SK-N-SH treated with all-trans-retinoic acid at 6 μM for 48 hours (cell line): Measurements from ENCODE around the gene HADHA.
A peak's percentile ranks its signal among the peaks of the same experiment; 100 is the strongest.

Experiments
- ATAC-seq: fragments of 200-7000 bp; cut with Tn5 transposase; 3 replicates; pipeline ENCODE4 v1.9.1; 2020; ENCODE audit warnings: mild to moderate bottlenecking, moderate library complexity
- BACH2 ChIP-seq: fragments of 250-450 bp; sonication (Bioruptor Pico); IDR thresholded peaks from 2 replicates; pipeline ENCODE4 v1.9.0; 2021; ENCODE audit warnings: mild to moderate bottlenecking, borderline replicate concordance
- CSDC2 ChIP-seq: fragments of 250-450 bp; sonication (Bioruptor Pico); IDR thresholded peaks from 2 replicates; pipeline ENCODE4 v1.5.0; 2020; ENCODE audit warnings: mild to moderate bottlenecking, moderate library complexity
- ESRRG ChIP-seq: fragments of 250-450 bp; sonication (Bioruptor Pico); IDR thresholded peaks from 2 replicates; pipeline ENCODE4 v1.6.1; 2021; ENCODE audit warnings: mild to moderate bottlenecking
- GLIS3 ChIP-seq: fragments of 250-450 bp; sonication (Bioruptor Pico); IDR thresholded peaks from 2 replicates; pipeline ENCODE4 v1.5.0; 2020; ENCODE audit warnings: mild to moderate bottlenecking, moderate library complexity
- ISL1 ChIP-seq: fragments of 250-450 bp; sonication (Bioruptor Pico); IDR thresholded peaks from 2 replicates; pipeline ENCODE4 v2.1.2; 2022; ENCODE audit warnings: mild to moderate bottlenecking, moderate library complexity
- OSR1 ChIP-seq: fragments of 250-450 bp; sonication (Bioruptor Pico); IDR thresholded peaks from 2 replicates; pipeline ENCODE4 v1.8.0; 2022; ENCODE audit warnings: moderate library complexity, mild to moderate bottlenecking, inconsistent platforms
- PPARA ChIP-seq: fragments of 250-450 bp; sonication (Bioruptor Pico); IDR thresholded peaks from 2 replicates; pipeline ENCODE4 v1.5.0; 2020; ENCODE audit warnings: mild to moderate bottlenecking, borderline replicate concordance
- SNAI2 ChIP-seq: fragments of 250-450 bp; sonication (Bioruptor Pico); IDR thresholded peaks from 2 replicates; pipeline ENCODE4 v1.5.0; 2020; ENCODE audit warnings: mild to moderate bottlenecking, moderate library complexity
- TCF4 ChIP-seq: fragments of 250-450 bp; sonication (Bioruptor Pico); IDR thresholded peaks from 2 replicates; pipeline ENCODE4 v1.8.0; 2021; ENCODE audit warnings: mild to moderate bottlenecking, moderate library complexity, borderline replicate concordance
- TOX ChIP-seq: fragments of 250-450 bp; sonication (Bioruptor Pico); IDR thresholded peaks from 2 replicates; pipeline ENCODE4 v1.8.0; 2021; ENCODE audit warnings: mild to moderate bottlenecking, moderate library complexity, borderline replicate concordance
- ZC3H10 ChIP-seq: fragments of 250-450 bp; sonication (Bioruptor Pico); IDR thresholded peaks from 2 replicates; pipeline ENCODE4 v1.5.1; 2021; ENCODE audit warnings: mild to moderate bottlenecking, moderate library complexity
- ZFP3 ChIP-seq: fragments of 250-450 bp; sonication (Bioruptor Pico); IDR thresholded peaks from 2 replicates; pipeline ENCODE4 v1.5.0; 2020; ENCODE audit warnings: mild to moderate bottlenecking, moderate library complexity
- ZFP30 ChIP-seq: fragments of 450-650 bp; formaldehyde crosslinking; IDR thresholded peaks from 2 replicates; pipeline ENCODE4 v1.5.0; 2022; ENCODE audit warnings: mild to moderate bottlenecking, moderate library complexity
- ZNF565 ChIP-seq: fragments of 450-650 bp; formaldehyde crosslinking; conservative IDR thresholded peaks from 2 replicates; pipeline ENCODE4 v1.5.0; 2020; ENCODE audit warnings: low read depth, mild to moderate bottlenecking, moderate library complexity
- ZNF70 ChIP-seq: fragments of 450-650 bp; formaldehyde crosslinking; IDR thresholded peaks from 2 replicates; pipeline ENCODE4 v1.5.0; 2020; ENCODE audit warnings: mild to moderate bottlenecking, moderate library complexity
- ZNF8 ChIP-seq: fragments of 450-650 bp; formaldehyde crosslinking; IDR thresholded peaks from 2 replicates; pipeline ENCODE4 v1.5.0; 2020; ENCODE audit warnings: mild to moderate bottlenecking, moderate library complexity
- TF ChIP-seq, protein P1 (sequence below): fragments of 250-450 bp; sonication (Bioruptor Pico); IDR thresholded peaks from 2 replicates; pipeline ENCODE4 v1.5.1; 2020; ENCODE audit warnings: low read depth, mild to moderate bottlenecking, moderate library complexity
- TF ChIP-seq, protein P2 (sequence below): fragments of 250-450 bp; sonication (Bioruptor Pico); IDR thresholded peaks from 2 replicates; pipeline ENCODE4 v1.8.0; 2021; ENCODE audit warnings: low read depth, mild to moderate bottlenecking, moderate library complexity, borderline replicate concordance
- TF ChIP-seq, protein P3 (sequence below): fragments of 250-450 bp; sonication (Bioruptor Pico); IDR thresholded peaks from 2 replicates; pipeline ENCODE4 v1.8.0; 2020; ENCODE audit warnings: mild to moderate bottlenecking, moderate library complexity, borderline replicate concordance
- TF ChIP-seq, protein P4 (sequence below): fragments of 250-450 bp; sonication (Bioruptor Pico); IDR thresholded peaks from 2 replicates; pipeline ENCODE4 v1.5.1; 2021; ENCODE audit warnings: mild to moderate bottlenecking, moderate library complexity
- TF ChIP-seq, protein P5 (sequence below): fragments of 250-450 bp; sonication (Bioruptor Pico); IDR thresholded peaks from 2 replicates; pipeline ENCODE4 v1.5.0; 2020; ENCODE audit warnings: mild to moderate bottlenecking, moderate library complexity

Gene HADHA

DNA sequence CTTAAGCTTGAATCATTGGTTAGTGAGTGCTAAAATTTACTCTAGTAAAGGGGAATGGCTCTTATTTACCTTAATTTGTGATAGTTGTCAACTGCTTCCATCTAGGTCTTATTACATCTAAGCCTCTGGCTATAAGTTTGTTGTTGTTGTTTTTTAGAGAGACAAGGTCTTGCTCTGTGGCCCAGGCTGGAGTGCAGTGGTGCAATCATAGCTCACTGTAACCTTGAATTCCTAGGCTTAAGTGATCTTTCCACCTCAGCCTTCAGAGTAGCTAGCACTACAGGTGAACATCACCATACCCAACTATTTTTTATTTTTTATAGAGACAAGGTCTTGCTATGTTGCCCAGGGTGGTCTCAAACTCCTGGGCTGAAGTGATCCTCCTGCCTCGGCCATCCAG is 6.6 kb downstream of the HADHA start:
- ATAC-seq = no peak
- TF ChIP-seq, protein P1, sequence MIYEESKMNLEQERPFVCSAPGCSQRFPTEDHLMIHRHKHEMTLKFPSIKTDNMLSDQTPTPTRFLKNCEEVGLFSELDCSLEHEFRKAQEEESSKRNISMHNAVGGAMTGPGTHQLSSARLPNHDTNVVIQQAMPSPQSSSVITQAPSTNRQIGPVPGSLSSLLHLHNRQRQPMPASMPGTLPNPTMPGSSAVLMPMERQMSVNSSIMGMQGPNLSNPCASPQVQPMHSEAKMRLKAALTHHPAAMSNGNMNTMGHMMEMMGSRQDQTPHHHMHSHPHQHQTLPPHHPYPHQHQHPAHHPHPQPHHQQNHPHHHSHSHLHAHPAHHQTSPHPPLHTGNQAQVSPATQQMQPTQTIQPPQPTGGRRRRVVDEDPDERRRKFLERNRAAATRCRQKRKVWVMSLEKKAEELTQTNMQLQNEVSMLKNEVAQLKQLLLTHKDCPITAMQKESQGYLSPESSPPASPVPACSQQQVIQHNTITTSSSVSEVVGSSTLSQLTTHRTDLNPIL (CRISPR knock-in tag) = no peak
- TF ChIP-seq SNAI2 (CRISPR knock-in tag) (no peak), TOX (CRISPR knock-in tag) (no peak), GLIS3 (CRISPR knock-in tag) (no peak), ZFP30 (no peak), ISL1 (no peak)
- TF ChIP-seq, protein P2, sequence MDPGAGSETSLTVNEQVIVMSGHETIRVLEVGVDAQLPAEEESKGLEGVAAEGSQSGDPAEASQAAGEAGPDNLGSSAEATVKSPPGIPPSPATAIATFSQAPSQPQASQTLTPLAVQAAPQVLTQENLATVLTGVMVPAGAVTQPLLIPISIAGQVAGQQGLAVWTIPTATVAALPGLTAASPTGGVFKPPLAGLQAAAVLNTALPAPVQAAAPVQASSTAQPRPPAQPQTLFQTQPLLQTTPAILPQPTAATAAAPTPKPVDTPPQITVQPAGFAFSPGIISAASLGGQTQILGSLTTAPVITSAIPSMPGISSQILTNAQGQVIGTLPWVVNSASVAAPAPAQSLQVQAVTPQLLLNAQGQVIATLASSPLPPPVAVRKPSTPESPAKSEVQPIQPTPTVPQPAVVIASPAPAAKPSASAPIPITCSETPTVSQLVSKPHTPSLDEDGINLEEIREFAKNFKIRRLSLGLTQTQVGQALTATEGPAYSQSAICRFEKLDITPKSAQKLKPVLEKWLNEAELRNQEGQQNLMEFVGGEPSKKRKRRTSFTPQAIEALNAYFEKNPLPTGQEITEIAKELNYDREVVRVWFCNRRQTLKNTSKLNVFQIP (CRISPR knock-in tag) = no peak
- TF ChIP-seq, protein P3, sequence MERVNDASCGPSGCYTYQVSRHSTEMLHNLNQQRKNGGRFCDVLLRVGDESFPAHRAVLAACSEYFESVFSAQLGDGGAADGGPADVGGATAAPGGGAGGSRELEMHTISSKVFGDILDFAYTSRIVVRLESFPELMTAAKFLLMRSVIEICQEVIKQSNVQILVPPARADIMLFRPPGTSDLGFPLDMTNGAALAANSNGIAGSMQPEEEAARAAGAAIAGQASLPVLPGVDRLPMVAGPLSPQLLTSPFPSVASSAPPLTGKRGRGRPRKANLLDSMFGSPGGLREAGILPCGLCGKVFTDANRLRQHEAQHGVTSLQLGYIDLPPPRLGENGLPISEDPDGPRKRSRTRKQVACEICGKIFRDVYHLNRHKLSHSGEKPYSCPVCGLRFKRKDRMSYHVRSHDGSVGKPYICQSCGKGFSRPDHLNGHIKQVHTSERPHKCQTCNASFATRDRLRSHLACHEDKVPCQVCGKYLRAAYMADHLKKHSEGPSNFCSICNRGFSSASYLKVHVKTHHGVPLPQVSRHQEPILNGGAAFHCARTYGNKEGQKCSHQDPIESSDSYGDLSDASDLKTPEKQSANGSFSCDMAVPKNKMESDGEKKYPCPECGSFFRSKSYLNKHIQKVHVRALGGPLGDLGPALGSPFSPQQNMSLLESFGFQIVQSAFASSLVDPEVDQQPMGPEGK = no peak
- TF ChIP-seq, protein P4, sequence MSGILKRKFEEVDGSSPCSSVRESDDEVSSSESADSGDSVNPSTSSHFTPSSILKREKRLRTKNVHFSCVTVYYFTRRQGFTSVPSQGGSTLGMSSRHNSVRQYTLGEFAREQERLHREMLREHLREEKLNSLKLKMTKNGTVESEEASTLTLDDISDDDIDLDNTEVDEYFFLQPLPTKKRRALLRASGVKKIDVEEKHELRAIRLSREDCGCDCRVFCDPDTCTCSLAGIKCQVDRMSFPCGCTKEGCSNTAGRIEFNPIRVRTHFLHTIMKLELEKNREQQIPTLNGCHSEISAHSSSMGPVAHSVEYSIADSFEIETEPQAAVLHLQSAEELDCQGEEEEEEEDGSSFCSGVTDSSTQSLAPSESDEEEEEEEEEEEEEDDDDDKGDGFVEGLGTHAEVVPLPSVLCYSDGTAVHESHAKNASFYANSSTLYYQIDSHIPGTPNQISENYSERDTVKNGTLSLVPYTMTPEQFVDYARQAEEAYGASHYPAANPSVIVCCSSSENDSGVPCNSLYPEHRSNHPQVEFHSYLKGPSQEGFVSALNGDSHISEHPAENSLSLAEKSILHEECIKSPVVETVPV (CRISPR knock-in tag) = no peak

DNA sequence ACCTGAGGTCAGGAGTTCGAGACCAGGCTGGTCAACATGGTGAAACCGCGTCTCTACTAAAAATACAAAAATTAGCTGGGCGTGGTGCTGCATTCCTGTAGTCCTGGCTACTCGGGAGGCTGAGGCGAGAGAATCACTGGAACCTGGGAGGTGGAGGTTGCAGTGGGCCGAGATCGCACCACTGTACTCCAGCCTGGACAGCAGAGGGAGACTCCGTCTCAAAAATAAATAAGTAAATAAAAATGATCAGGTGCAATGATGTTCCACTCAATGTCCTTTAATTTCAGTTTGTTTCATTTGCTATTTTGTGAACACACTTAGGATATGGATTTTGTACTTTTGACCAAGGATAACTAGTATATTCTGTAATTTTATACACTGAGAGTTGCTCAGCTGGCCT is 9.3 kb downstream of the HADHA start:
- ATAC-seq = 0 out of 3 replicates have a peak, but pooled peaks have one; percentile 26
- TF ChIP-seq TCF4 (no peak), GLIS3 (CRISPR knock-in tag) (no peak), OSR1 (CRISPR knock-in tag) (no peak), PPARA (no peak), ZNF8 (CRISPR knock-in tag) (no peak), ZNF70 (CRISPR knock-in tag) (no peak), BACH2 (CRISPR knock-in tag) (no peak)
- TF ChIP-seq, all 23 proteins: peak for 0

DNA sequence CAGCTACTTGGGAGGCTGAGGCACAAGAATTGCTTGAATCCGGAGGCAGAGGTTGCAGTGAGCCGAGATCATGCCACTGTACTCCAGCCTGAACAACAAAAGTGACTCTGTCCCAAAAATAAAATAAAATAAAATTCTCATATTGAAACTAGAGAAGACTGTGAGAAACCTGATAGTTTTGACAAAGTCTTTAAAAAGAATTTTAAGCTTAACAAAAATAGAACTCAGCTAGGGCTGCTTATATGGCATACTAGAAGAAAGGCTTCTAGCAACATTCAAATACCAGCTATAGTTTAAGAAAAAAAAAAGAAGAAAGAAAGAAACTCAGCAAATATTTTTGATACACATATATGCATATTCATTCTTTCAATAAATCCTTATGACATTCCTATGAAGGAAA is 13.6 kb downstream of the HADHA start:
- no peak for TF ChIP-seq OSR1 (CRISPR knock-in tag)
- TF ChIP-seq ZNF70 (CRISPR knock-in tag) = no peak
- TF ChIP-seq CSDC2 (CRISPR knock-in tag) = no peak
- no peak for TF ChIP-seq TCF4
- TF ChIP-seq, protein P2 (CRISPR knock-in tag) = no peak
- no peak for TF ChIP-seq ZNF565
- TF ChIP-seq GLIS3 (CRISPR knock-in tag) = no peak
- TF ChIP-seq ZFP3 = no peak
- no peak for TF ChIP-seq ZNF8 (CRISPR knock-in tag)
- TF ChIP-seq TOX (CRISPR knock-in tag) = no peak
- ATAC-seq = no peak

DNA sequence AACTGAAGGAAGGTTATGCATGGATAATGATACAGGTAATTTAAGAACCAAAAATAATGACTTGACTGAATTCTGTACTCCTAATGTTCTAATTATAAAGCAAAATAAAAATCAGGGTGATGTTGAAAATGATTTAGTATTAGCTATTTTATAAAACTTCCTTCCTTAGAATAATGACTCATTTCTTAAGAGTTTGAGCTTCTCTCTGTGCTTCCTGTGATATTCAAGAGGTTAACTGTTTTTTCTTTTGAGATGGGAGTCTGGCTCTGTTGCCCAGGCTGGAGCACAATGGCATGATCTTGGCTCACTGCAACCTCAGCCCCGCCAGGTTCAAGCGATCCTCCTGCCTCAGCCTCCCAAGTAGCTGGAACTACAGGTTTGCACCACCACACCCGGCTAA is 14.8 kb downstream of the HADHA start:
- no peak for ATAC-seq
- no peak for TF ChIP-seq ZC3H10
- TF ChIP-seq, protein P2 (CRISPR knock-in tag) = no peak
- no peak for TF ChIP-seq GLIS3 (CRISPR knock-in tag)
- no peak for TF ChIP-seq ESRRG
- TF ChIP-seq, protein P4 (CRISPR knock-in tag) = no peak
- TF ChIP-seq ISL1 = no peak
- TF ChIP-seq, protein P5, sequence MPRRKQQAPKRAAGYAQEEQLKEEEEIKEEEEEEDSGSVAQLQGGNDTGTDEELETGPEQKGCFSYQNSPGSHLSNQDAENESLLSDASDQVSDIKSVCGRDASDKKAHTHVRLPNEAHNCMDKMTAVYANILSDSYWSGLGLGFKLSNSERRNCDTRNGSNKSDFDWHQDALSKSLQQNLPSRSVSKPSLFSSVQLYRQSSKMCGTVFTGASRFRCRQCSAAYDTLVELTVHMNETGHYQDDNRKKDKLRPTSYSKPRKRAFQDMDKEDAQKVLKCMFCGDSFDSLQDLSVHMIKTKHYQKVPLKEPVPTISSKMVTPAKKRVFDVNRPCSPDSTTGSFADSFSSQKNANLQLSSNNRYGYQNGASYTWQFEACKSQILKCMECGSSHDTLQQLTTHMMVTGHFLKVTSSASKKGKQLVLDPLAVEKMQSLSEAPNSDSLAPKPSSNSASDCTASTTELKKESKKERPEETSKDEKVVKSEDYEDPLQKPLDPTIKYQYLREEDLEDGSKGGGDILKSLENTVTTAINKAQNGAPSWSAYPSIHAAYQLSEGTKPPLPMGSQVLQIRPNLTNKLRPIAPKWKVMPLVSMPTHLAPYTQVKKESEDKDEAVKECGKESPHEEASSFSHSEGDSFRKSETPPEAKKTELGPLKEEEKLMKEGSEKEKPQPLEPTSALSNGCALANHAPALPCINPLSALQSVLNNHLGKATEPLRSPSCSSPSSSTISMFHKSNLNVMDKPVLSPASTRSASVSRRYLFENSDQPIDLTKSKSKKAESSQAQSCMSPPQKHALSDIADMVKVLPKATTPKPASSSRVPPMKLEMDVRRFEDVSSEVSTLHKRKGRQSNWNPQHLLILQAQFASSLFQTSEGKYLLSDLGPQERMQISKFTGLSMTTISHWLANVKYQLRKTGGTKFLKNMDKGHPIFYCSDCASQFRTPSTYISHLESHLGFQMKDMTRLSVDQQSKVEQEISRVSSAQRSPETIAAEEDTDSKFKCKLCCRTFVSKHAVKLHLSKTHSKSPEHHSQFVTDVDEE (CRISPR knock-in tag) = no peak
- TF ChIP-seq BACH2 (CRISPR knock-in tag) = no peak
- no peak for TF ChIP-seq TCF4
- no peak for TF ChIP-seq ZFP3
